ENCODE data around the gene FAM89A. TPM values are rescaled to one million over a fixed set of nuclear protein-coding genes. Genes with fewer than 3 reads are reported as not detected.

The FAM89A gene
- total and polyA plus RNA-seq, 2 of the 8 experiments (the other 6 are each of a cell fraction or from before 2014, with no cell fraction given), result 2.1 to 2.2 TPM

GRCh38 chr1:231037585-231038517, 2.2 kb downstream of the FAM89A start:
- Histone ChIP-seq H4K5ac (ENCODE audit: insufficient read length, low read depth, low read length) (no peak overlapping the region), H2BK20ac (ENCODE audit: low read length) (no peak overlapping the region), H3K4me3 (ENCODE audit: extremely low read depth in 1 of 4, insufficient read depth in 2 of 4, low read depth in 3 of 4, low read length in 4 of 4) (no peak overlapping the region), H3K27me3 (replicated peaks in 1 of 4; ENCODE audit: control insufficient read depth in 3 of 4, extremely low read depth in 1 of 4, insufficient read depth in 3 of 4, low read length in 3 of 4) (peaks cover 27 to 56% (median 53%) of the 10 kb centered on the region in 4 experiments), H3K23ac (ENCODE audit: insufficient read length) (no peak overlapping the region), H4K91ac (replicated peaks; ENCODE audit: insufficient read length, low read length) (no peak overlapping the region), H3K27ac (ENCODE audit: low read depth, low read length) (no peak overlapping the region), H3K36me3 (ENCODE audit: control insufficient read depth in 2 of 4, insufficient read depth in 4 of 4, low read length in 3 of 4) (no peaks in the 10 kb centered on the region; a peak in 1 of 8 replicates), H4K20me1 (replicated peaks in 1 of 2; ENCODE audit: control insufficient read depth in 1 of 2, insufficient read depth in 2 of 2, low read length in 2 of 2) (peaks cover 2 to 9% of the 10 kb centered on the region in 2 experiments), H3K14ac (ENCODE audit: insufficient read length) (no peak overlapping the region), H2AFZ (ENCODE audit: low read length) (no peak overlapping the region), H2BK5ac (ENCODE audit: low read depth, low read length) (no peak overlapping the region), H3K9me3 (ENCODE audit: insufficient read depth in 2 of 2, low read depth in 1 of 2, low read length in 1 of 2) (no peaks in the 10 kb centered on the region), H3K18ac (ENCODE audit: extremely low read depth, low read length) (no peak overlapping the region), H2AK5ac (ENCODE audit: low read depth, low read length) (no peak overlapping the region), H3K79me1 (ENCODE audit: low read depth, low read length) (no peaks in the 10 kb centered on the region), H3K23me2 (ENCODE audit: low read depth, low read length) (peaks cover 12% of the 10 kb centered on the region; the same call in 1 of the 2 replicates), H4K8ac (ENCODE audit: extremely low read depth, insufficient read depth, low read length) (no peak overlapping the region), H3K4me2 (ENCODE audit: insufficient read depth in 1 of 2, low read depth in 2 of 2, low read length in 2 of 2) (no peak overlapping the region; a peak in 1 of 4 replicates), H3K79me2 (ENCODE audit: control insufficient read depth in 1 of 2, insufficient read depth in 2 of 2, low read length in 2 of 2) (no peaks in the 10 kb centered on the region), H2BK120ac (replicated peaks; ENCODE audit: low read depth, low read length) (no peak overlapping the region), H3K9ac (replicated peaks in 1 of 4; ENCODE audit: extremely low read depth in 1 of 4, low read depth in 3 of 4, low read length in 3 of 4) (no peak overlapping the region), H3K4ac (replicated peaks; ENCODE audit: insufficient read length, low read depth, low read length) (no peak overlapping the region), H3K4me1 (replicated peaks in 1 of 4; ENCODE audit: control insufficient read depth in 3 of 4, insufficient read depth in 4 of 4, low read length in 3 of 4) (peaks cover 0 to 5% (median 2%) of the 10 kb centered on the region in 4 experiments; a peak in 5 of 7 replicates), H2BK15ac (ENCODE audit: low read length) (no peak overlapping the region), H3K56ac (replicated peaks; ENCODE audit: insufficient read length, low read depth, low read length) (no peak overlapping the region), H2BK12ac (ENCODE audit: low read depth, low read length) (no peak overlapping the region)
- ChIA-PET POLR2A (ENCODE audit: partially characterized antibody) (no interaction called here), CTCF (ENCODE audit: partially characterized antibody) (interaction anchor here (0.8 to 1.6 kb wide), 6 partner anchors 20 to 218 kb away, joined by 3 to 4 read pairs (median 3); no protein-coding TSS in a partner anchor)
- DNase-seq (ENCODE audit: low read depth in 1 of 2, low spot score in 2 of 2), result no peak
- FAIRE-seq, result no peak
- 84% methylated on average over 13 of the region's 13 CpGs; no CpG with 5 or more reads in 1 of the 2 experiments for WGBS, 2 experiments (ENCODE audit: extremely low coverage in 1 of 2, insufficient coverage in 1 of 2, insufficient read length in 1 of 2, insufficient replicate concordance in 2 of 2, low coverage in 1 of 2, low lambda C conversion rate in 2 of 2, missing lambda C conversion rate in 1 of 2)
- TF ChIP-seq POU5F1 (IDR thresholded peaks at IDR 0.05; ENCODE audit: low read depth, low read length) (no peak), USF2 (IDR thresholded peaks at IDR 0.05; ENCODE audit: low read length) (no peak), MAX (IDR thresholded peaks at IDR 0.05) (no peak), BCL11A (IDR thresholded peaks at IDR 0.05; ENCODE audit: low read depth in 2 of 2, low read length in 2 of 2) (no peak), GTF2F1 (IDR thresholded peaks at IDR 0.05; ENCODE audit: borderline replicate concordance, low read depth, low read length) (no peak), SIRT6 (IDR thresholded peaks at IDR 0.05; ENCODE audit: low read length) (no peak)
